Neuronal stem cell (in vitro differentiated cells): Measurements from ENCODE around the gene UGT2B15.
"Not testable (repeated sequence)": the region's sequence is repeated elsewhere in the genome, so short reads cannot be mapped to it uniquely, and the experiment has no call there.

Experiments used
- DNase-seq: peaks from one replicate; pipeline ENCODE4 v3.0.0-alpha.2; 2013; ENCODE audit warnings: low spot score
- H2AFZ ChIP-seq: one replicate; pipeline ENCODE4 v1.6.1; 2013; ENCODE audit warnings: mild to moderate bottlenecking, low read length, inconsistent platforms
- H2AK5ac ChIP-seq: 2 replicates; pipeline ENCODE4 v1.6.1; 2013; ENCODE audit warnings: low read depth, mild to moderate bottlenecking, inconsistent platforms, low read length, moderate library complexity, mixed read lengths
- H2BK120ac ChIP-seq: 2 replicates; pipeline ENCODE4 v1.6.1; 2013; ENCODE audit warnings: low read depth, mild to moderate bottlenecking, inconsistent platforms, low read length, moderate library complexity, mixed read lengths
- H2BK12ac ChIP-seq: one replicate; pipeline ENCODE4 v1.6.1; 2013; ENCODE audit warnings: low read length, inconsistent platforms
- H2BK15ac ChIP-seq: 2 replicates; pipeline ENCODE4 v1.6.1; 2013; ENCODE audit warnings: mild to moderate bottlenecking, low read length, inconsistent platforms, mixed read lengths
- H2BK5ac ChIP-seq: one replicate; pipeline ENCODE4 v1.6.1; 2013; ENCODE audit warnings: inconsistent platforms, mild to moderate bottlenecking, low read length, moderate library complexity
- H3K14ac ChIP-seq: one replicate; pipeline ENCODE4 v1.6.1; 2013; ENCODE audit warnings: low read length, inconsistent platforms
- H3K18ac ChIP-seq: 2 replicates; pipeline ENCODE4 v1.6.1; 2013; ENCODE audit warnings: low read length, inconsistent platforms
- H3K23ac ChIP-seq: 2 replicates; pipeline ENCODE4 v1.6.1; 2013; ENCODE audit warnings: low read depth, mild to moderate bottlenecking, mixed read lengths, low read length, inconsistent platforms; ENCODE audit not compliant: poor library complexity
- H3K27ac ChIP-seq: replicated peaks from 3 replicates; pipeline ENCODE4 v1.5.1; 2013; ENCODE audit warnings: low read length, inconsistent platforms
- H3K27me3 ChIP-seq, 3 experiments: 2 replicates each; pipeline ENCODE4 v1.6.1; 2013; ENCODE audit warnings: low read length in 3 of 3, mild to moderate bottlenecking in 2 of 3, inconsistent platforms in 1 of 3, low read depth in 1 of 3, mixed read lengths in 1 of 3, moderate library complexity in 1 of 3; ENCODE audit not compliant: control insufficient read depth in 3 of 3, insufficient read depth in 3 of 3
- H3K36me3 ChIP-seq, 2 donors: replicated peaks in 1 of 2; 2 replicates each; pipeline ENCODE4 v1.6.1; 2013; ENCODE audit warnings: low read length in 2 of 2; ENCODE audit not compliant: control insufficient read depth in 2 of 2, insufficient read depth in 2 of 2
- H3K4ac ChIP-seq: 2 replicates; pipeline ENCODE4 v1.6.1; 2013; ENCODE audit warnings: inconsistent platforms, mild to moderate bottlenecking, low read length, moderate library complexity
- H3K4me1 ChIP-seq, 2 donors: 1 replicate in 1 of 2; 2 replicates in 1 of 2; pipeline ENCODE4 v1.6.1; 2013; ENCODE audit warnings: low read length in 2 of 2, low read depth in 1 of 2; ENCODE audit not compliant: control insufficient read depth in 2 of 2, insufficient read depth in 1 of 2
- H3K4me2 ChIP-seq: one replicate; pipeline ENCODE4 v1.6.1; 2013; ENCODE audit warnings: mild to moderate bottlenecking, low read length, inconsistent platforms; ENCODE audit not compliant: insufficient read depth, poor library complexity, severe bottlenecking
- H3K4me3 ChIP-seq, 2 donors: 2 replicates each; pipeline ENCODE4 v1.5.1; 2013; ENCODE audit warnings: low read length in 2 of 2, mild to moderate bottlenecking in 2 of 2, inconsistent platforms in 1 of 2, moderate library complexity in 1 of 2
- H3K79me1 ChIP-seq: one replicate; pipeline ENCODE4 v1.6.1; 2013; ENCODE audit warnings: low read depth, mild to moderate bottlenecking, inconsistent platforms, low read length, moderate library complexity
- H3K9ac ChIP-seq: one replicate; pipeline ENCODE4 v1.6.1; 2013; ENCODE audit warnings: mild to moderate bottlenecking, low read depth, low read length, inconsistent platforms; ENCODE audit not compliant: poor library complexity
- H3K9me3 ChIP-seq, 2 donors: replicated peaks in 1 of 2; 2 replicates each; pipeline versions ENCODE3 to v1.6.1; 2013; ENCODE audit warnings: low read length in 2 of 2, mild to moderate bottlenecking in 2 of 2, inconsistent platforms in 1 of 2, low read depth in 1 of 2, mixed read lengths in 1 of 2, moderate library complexity in 1 of 2; ENCODE audit not compliant: control insufficient read depth in 2 of 2, insufficient read depth in 1 of 2
- H4K8ac ChIP-seq: one replicate; pipeline ENCODE4 v1.6.1; 2013; ENCODE audit warnings: low read depth, mild to moderate bottlenecking, inconsistent platforms, low read length, moderate library complexity
- H4K91ac ChIP-seq: one replicate; pipeline ENCODE4 v1.6.1; 2013; ENCODE audit warnings: low read length, low read depth, mild to moderate bottlenecking, inconsistent platforms; ENCODE audit not compliant: poor library complexity
- WGBS, 2 donors: extraction: QIAGEN DNeasy Blood & Tissue Kit; methylation state at CpG; one replicate each; pipeline ENCODE4 v1.1.7; 2013; ENCODE audit warnings: missing lambda C conversion rate in 2 of 2, mixed read lengths in 1 of 2; ENCODE audit not compliant: insufficient read length in 2 of 2, insufficient replicate concordance in 1 of 2; ENCODE audit errors: extremely low coverage in 2 of 2; 5-methylcytosine and 5-hydroxymethylcytosine counted together

Gene UGT2B15

GRCh38 chr4:68667551-68667950, 2.9 kb downstream of the UGT2B15 start:
- H3K14ac ChIP-seq, H3K27me3 ChIP-seq, H2BK5ac ChIP-seq, H4K8ac ChIP-seq, H2AFZ ChIP-seq, H2AK5ac ChIP-seq, H4K91ac ChIP-seq, H3K36me3 ChIP-seq, H3K4me3 ChIP-seq, H3K79me1 ChIP-seq, H3K4me1 ChIP-seq, H3K18ac ChIP-seq, H3K23ac ChIP-seq, H3K4ac ChIP-seq, DNase-seq, H2BK120ac ChIP-seq, H3K4me2 ChIP-seq, H2BK12ac ChIP-seq, H3K9me3 ChIP-seq, H3K27ac ChIP-seq, H3K9ac ChIP-seq, H2BK15ac ChIP-seq: not testable (repeated sequence)

DNA sequence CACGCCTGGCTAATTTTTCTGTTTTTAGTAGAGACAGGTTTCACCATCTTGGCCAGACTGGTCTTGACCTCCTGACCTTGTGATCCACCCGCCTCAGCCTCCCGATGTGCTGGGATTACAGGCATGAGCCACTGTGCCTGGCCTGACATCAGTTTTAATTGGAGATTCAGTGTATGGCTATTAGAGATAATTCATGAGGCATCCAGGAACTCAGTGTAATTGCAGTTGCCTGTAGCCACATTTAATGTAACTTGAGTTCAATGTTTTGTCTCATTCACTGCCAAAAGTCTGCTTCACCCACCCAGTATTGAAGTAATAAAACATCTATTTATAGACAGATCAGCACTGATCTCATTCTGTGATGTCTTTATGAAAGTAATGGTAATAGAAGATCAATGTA, 5.7 kb downstream of the UGT2B15 start:
- H4K91ac ChIP-seq, H3K23ac ChIP-seq, H3K27ac ChIP-seq, H2BK5ac ChIP-seq, H3K14ac ChIP-seq, H2AFZ ChIP-seq, H4K8ac ChIP-seq, H3K4me2 ChIP-seq, H3K79me1 ChIP-seq, H2BK120ac ChIP-seq, H3K36me3 ChIP-seq, H3K9ac ChIP-seq, H3K4ac ChIP-seq, H3K27me3 ChIP-seq, H3K4me1 ChIP-seq, H2BK15ac ChIP-seq, H3K18ac ChIP-seq, H2AK5ac ChIP-seq, H2BK12ac ChIP-seq, DNase-seq, H3K9me3 ChIP-seq, H3K4me3 ChIP-seq: not testable (repeated sequence)
- no CpG with 5 or more reads among the region's 3 CpGs for WGBS, 2 donors

GRCh38 chr4:68662836-68663574, 7.4 kb downstream of the UGT2B15 start:
- H3K9me3 ChIP-seq, DNase-seq, H2BK5ac ChIP-seq, H3K4me3 ChIP-seq, H3K14ac ChIP-seq, H2BK12ac ChIP-seq, H3K4ac ChIP-seq, H2BK15ac ChIP-seq, H2AFZ ChIP-seq, H3K4me1 ChIP-seq, H3K36me3 ChIP-seq, H3K79me1 ChIP-seq, H3K9ac ChIP-seq, H4K8ac ChIP-seq, H3K27me3 ChIP-seq, H3K4me2 ChIP-seq, H4K91ac ChIP-seq, H3K27ac ChIP-seq, H2BK120ac ChIP-seq, H2AK5ac ChIP-seq, H3K23ac ChIP-seq, H3K18ac ChIP-seq: not testable (repeated sequence)
- no CpG with 5 or more reads among the region's 1 CpG for WGBS, 2 donors

DNA sequence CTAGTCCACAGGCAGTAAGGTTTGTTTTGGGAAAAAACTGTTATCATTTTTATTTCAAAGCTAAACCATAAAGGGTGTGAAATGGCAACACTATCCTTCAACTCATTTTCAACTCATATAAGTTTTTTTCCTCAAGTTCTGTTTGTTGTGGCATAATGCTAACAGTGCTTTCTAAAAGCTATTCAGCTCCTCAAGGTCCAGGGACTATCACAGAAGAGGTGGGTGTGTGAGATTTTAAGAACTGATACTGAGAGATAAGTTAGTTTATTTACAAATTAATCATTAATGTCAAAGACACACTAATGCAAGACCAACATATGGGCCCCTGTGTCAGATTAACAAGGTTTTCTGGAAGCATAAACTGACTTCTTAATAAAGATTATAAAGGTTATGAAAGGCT, 11.8 kb downstream of the UGT2B15 start:
- H2BK120ac ChIP-seq: no peak overlapping the region
- no peak for DNase-seq
- no peaks in the 10 kb centered on the region for H3K79me1 ChIP-seq
- H3K36me3 ChIP-seq: no peaks in the 10 kb centered on the region
- no peaks in the 10 kb centered on the region for H3K27me3 ChIP-seq
- H4K8ac ChIP-seq: no peak overlapping the region
- H2BK5ac ChIP-seq: no peak overlapping the region
- peaks cover 0 to 1% of the 10 kb centered on the region in 2 donors for H3K4me1 ChIP-seq
- H2AFZ ChIP-seq: no peak overlapping the region
- no peak overlapping the region for H3K9ac ChIP-seq
- H3K9me3 ChIP-seq: no peaks in the 10 kb centered on the region
- H3K18ac ChIP-seq: no peak overlapping the region
- H3K4me2 ChIP-seq: no peak overlapping the region
- no peak overlapping the region for H3K4me3 ChIP-seq
- no peak overlapping the region for H2BK15ac ChIP-seq
- no peak overlapping the region for H2BK12ac ChIP-seq
- H3K27ac ChIP-seq: no peak overlapping the region
- no peak overlapping the region for H4K91ac ChIP-seq
- no peak overlapping the region for H2AK5ac ChIP-seq
- no peak overlapping the region for H3K4ac ChIP-seq
- no peak overlapping the region for H3K23ac ChIP-seq
- H3K14ac ChIP-seq: no peak overlapping the region
